BLaER1 (cell line): Measurements from ENCODE around the gene PIGS.
"Not testable (repeated sequence)": the region's sequence is repeated elsewhere in the genome, so short reads cannot be mapped to it uniquely, and the experiment has no call there.

Experiments
- H3K27ac ChIP-seq: shearing (Covaris generic); formaldehyde crosslinking; 2 replicates; pipeline ENCODE4 v1.8.1; 2022
- H3K27me3 ChIP-seq: shearing (Covaris generic); formaldehyde crosslinking; 2 replicates; pipeline ENCODE4 v1.8.1; 2022
- H3K36me3 ChIP-seq: shearing (Covaris generic); formaldehyde crosslinking; 2 replicates; pipeline ENCODE4 v1.8.1; 2022
- H3K4me1 ChIP-seq: shearing (Covaris generic); formaldehyde crosslinking; 2 replicates; pipeline ENCODE4 v1.8.1; 2022
- H3K4me2 ChIP-seq: shearing (Covaris generic); formaldehyde crosslinking; 2 replicates; pipeline ENCODE4 v1.8.1; 2022
- H3K4me3 ChIP-seq: shearing (Covaris generic); formaldehyde crosslinking; 2 replicates; pipeline ENCODE4 v1.8.1; 2022
- H3K9ac ChIP-seq: shearing (Covaris generic); formaldehyde crosslinking; 2 replicates; pipeline ENCODE4 v1.8.1; 2022
- H3K9me3 ChIP-seq: shearing (Covaris generic); formaldehyde crosslinking; 2 replicates; pipeline ENCODE4 v1.8.1; 2022
- H4K20me1 ChIP-seq: shearing (Covaris generic); formaldehyde crosslinking; 2 replicates; pipeline ENCODE4 v1.8.1; 2022
- Cebpa-rat ChIP-seq: shearing (Covaris generic); IDR thresholded peaks from 2 replicates; pipeline ENCODE4 v1.8.1; 2022

Gene PIGS

GRCh38 chr17:28579526-28579925 is 8.2 kb upstream of the PIGS start:
- Histone ChIP-seq H3K27ac (no peak overlapping the region), H3K4me1 (peaks cover 21% of the 10 kb centered on the region), H3K4me3 (no peak overlapping the region), H3K36me3 (peaks cover 80% of the 10 kb centered on the region), H3K9me3 (no peaks in the 10 kb centered on the region), H3K9ac (no peak overlapping the region), H3K27me3 (no peaks in the 10 kb centered on the region), H4K20me1 (peaks cover 8% of the 10 kb centered on the region; the same call in 1 of the 2 replicates), H3K4me2 (no peak overlapping the region)
- no peak for TF ChIP-seq Cebpa-rat

GRCh38 chr17:28578246-28579195 is 7.2 kb upstream of the PIGS start:
- Histone ChIP-seq H3K4me3 (no peak overlapping the region), H3K27ac (no peak overlapping the region), H3K9ac (no peak overlapping the region), H3K27me3 (no peaks in the 10 kb centered on the region), H4K20me1 (no peaks in the 10 kb centered on the region; the same call in 1 of the 2 replicates), H3K4me2 (no peak overlapping the region), H3K9me3 (no peaks in the 10 kb centered on the region), H3K4me1 (peaks cover 21% of the 10 kb centered on the region), H3K36me3 (peaks cover 80% of the 10 kb centered on the region)
- no peak for TF ChIP-seq Cebpa-rat

- Histone ChIP-seq H3K4me2 (peak overlapping the region; percentile 71), H3K36me3 (peaks cover 77% of the 10 kb centered on the region)
Measured at GRCh38 chr17:28577466-28577824, 6.1 kb upstream of the PIGS start.

GRCh38 chr17:28576758-28577465 is 5.6 kb upstream of the PIGS start, which contains the start of gene ALDOC:
ALDOC (minus strand) TSS chr17:28576895; CDS start chr17:28575532, 1,363 bp downstream.
- no peaks in the 10 kb centered on the region for H3K9me3 ChIP-seq
- peak within 1 kb of the TSS; percentile 77 for H3K4me2 ChIP-seq
- no peaks in the 10 kb centered on the region; the same call in 1 of the 2 replicates for H4K20me1 ChIP-seq
- H3K4me1 ChIP-seq = peaks cover 36% of the 10 kb centered on the region
- H3K27ac ChIP-seq = 0 out of 2 replicates have a peak within 1 kb of the TSS, but pooled peaks have one; percentile 19
- H3K4me3 ChIP-seq = peak within 1 kb of the TSS; percentile 61
- no peaks in the 10 kb centered on the region for H3K27me3 ChIP-seq
- H3K9ac ChIP-seq = peak within 1 kb of the TSS; percentile 11; the same call in 1 of the 2 replicates
- TF ChIP-seq Cebpa-rat = no peak
- H3K36me3 ChIP-seq = peaks cover 72% of the 10 kb centered on the region

More at GRCh38 chr17:28577466-28577824, 6.1 kb upstream of the PIGS start:
- H4K20me1 ChIP-seq = no peaks in the 10 kb centered on the region; the same call in 1 of the 2 replicates
- peaks cover 31% of the 10 kb centered on the region for H3K4me1 ChIP-seq
- H3K9me3 ChIP-seq = no peaks in the 10 kb centered on the region
- H3K27me3 ChIP-seq = no peaks in the 10 kb centered on the region
- no peak overlapping the region for H3K4me3 ChIP-seq
- TF ChIP-seq Cebpa-rat = no peak
- H3K27ac ChIP-seq = 0 out of 2 replicates have a peak overlapping the region, but pooled peaks have one; percentile 19
- no peak overlapping the region for H3K9ac ChIP-seq

GRCh38 chr17:28576016-28576415 is 4.7 kb upstream of the PIGS start:
- H3K27ac ChIP-seq, H3K9me3 ChIP-seq, H4K20me1 ChIP-seq, H3K27me3 ChIP-seq: not testable (repeated sequence)
- Histone ChIP-seq H3K4me1 (peaks cover 39% of the 10 kb centered on the region), H3K4me2 (peak overlapping the region; percentile 77), H3K4me3 (peak overlapping the region; percentile 50; the same call in 1 of the 2 replicates), H3K9ac (peak overlapping the region; percentile 11; the same call in 1 of the 2 replicates), H3K36me3 (peaks cover 65% of the 10 kb centered on the region)

GRCh38 chr17:28575126-28575795 is 3.9 kb upstream of the PIGS start:
- peaks cover 43% of the 10 kb centered on the region for H3K4me1 ChIP-seq
- H3K4me2 ChIP-seq = peak overlapping the region; percentile 77
- no peak for TF ChIP-seq Cebpa-rat
- no peaks in the 10 kb centered on the region for H3K9me3 ChIP-seq
- H3K36me3 ChIP-seq = peaks cover 58% of the 10 kb centered on the region
- no peak overlapping the region for H3K9ac ChIP-seq
- H3K4me3 ChIP-seq = peak overlapping the region; percentile 50; the same call in 1 of the 2 replicates
- H3K27ac ChIP-seq = no peak overlapping the region
- H3K27me3 ChIP-seq = no peaks in the 10 kb centered on the region
- H4K20me1 ChIP-seq = peaks cover 2% of the 10 kb centered on the region

GRCh38 chr17:28574526-28574925 is 3.2 kb upstream of the PIGS start:
- TF ChIP-seq Cebpa-rat = no peak
- H3K4me1 ChIP-seq = peaks cover 50% of the 10 kb centered on the region
- no peaks in the 10 kb centered on the region for H3K27me3 ChIP-seq
- no peak overlapping the region for H3K4me2 ChIP-seq
- H3K27ac ChIP-seq = no peak overlapping the region
- no peak overlapping the region for H3K9ac ChIP-seq
- no peak overlapping the region for H3K4me3 ChIP-seq
- H3K36me3 ChIP-seq = peaks cover 50% of the 10 kb centered on the region
- H4K20me1 ChIP-seq = peaks cover 9% of the 10 kb centered on the region; the same call in 1 of the 2 replicates
- no peaks in the 10 kb centered on the region for H3K9me3 ChIP-seq

- peaks cover 55% of the 10 kb centered on the region for H3K4me1 ChIP-seq
- H3K9ac ChIP-seq = no peak overlapping the region
- H3K4me2 ChIP-seq = no peak overlapping the region
Measured at GRCh38 chr17:28573966-28574480, 2.7 kb upstream of the PIGS start.

GRCh38 chr17:28573521-28573920 is 2.2 kb upstream of the PIGS start:
- H3K4me3 ChIP-seq = no peak overlapping the region
- TF ChIP-seq Cebpa-rat = no peak
- peaks cover 40% of the 10 kb centered on the region for H3K36me3 ChIP-seq
- H3K27ac ChIP-seq = no peak overlapping the region
- no peak overlapping the region for H3K9ac ChIP-seq
- no peak overlapping the region; the same call in 1 of the 2 replicates for H3K4me2 ChIP-seq
- H4K20me1 ChIP-seq = peaks cover 15% of the 10 kb centered on the region; the same call in 1 of the 2 replicates
- H3K27me3 ChIP-seq = no peaks in the 10 kb centered on the region
- H3K4me1 ChIP-seq = peaks cover 56% of the 10 kb centered on the region
- no peaks in the 10 kb centered on the region for H3K9me3 ChIP-seq

More at GRCh38 chr17:28573966-28574480, 2.7 kb upstream of the PIGS start:
- no peak for TF ChIP-seq Cebpa-rat
- Histone ChIP-seq H4K20me1 (peaks cover 14% of the 10 kb centered on the region; the same call in 1 of the 2 replicates), H3K27me3 (no peaks in the 10 kb centered on the region), H3K36me3 (peaks cover 45% of the 10 kb centered on the region), H3K9me3 (no peaks in the 10 kb centered on the region), H3K27ac (no peak overlapping the region), H3K4me3 (no peak overlapping the region)
